OCI-LY7 (cell line): ENCODE measurements around the gene CPNE7. TPM values are rescaled to one million over a fixed set of nuclear protein-coding genes. Genes with fewer than 3 reads are reported as not detected.
"Not testable (repeated sequence)": the region's sequence is repeated elsewhere in the genome, so short reads cannot be mapped to it uniquely, and the experiment has no call there.

Experiments
- BruUV-seq: library from RNA; stranded (reverse); fragments of 400-500 nt; replicated peaks from 2 replicates; lab custom pipeline; 2021; lab: Mats Ljungman, UMichigan
- CTCF ChIA-PET: fragments of 300-600 bp; sonication (Branson Sonifier 250); formaldehyde crosslinking; loops from one replicate; lab custom pipeline; 2022; ENCODE audit warnings: antibody characterized with exemption; ENCODE audit not compliant: unreplicated experiment; lab: Charles Lee
- POLR2A ChIA-PET: fragments of 300-600 bp; sonication (Branson Sonifier 250); formaldehyde crosslinking; loops from one replicate; lab custom pipeline; 2022; ENCODE audit warnings: antibody characterized with exemption; lab: Charles Lee
- DNase-seq: peaks from one replicate; pipeline ENCODE4 v3.0.0-alpha.2; 2015; ENCODE audit warnings: low spot score
- H2AFZ ChIP-seq: fragments of 200-600 bp; sonication (generic), shearing (Covaris generic); 2 replicates; pipeline ENCODE4 v1.6.1; 2014; ENCODE audit warnings: mild to moderate bottlenecking, antibody characterized with exemption, low read length, moderate library complexity
- H3K27ac ChIP-seq: fragments of 200-600 bp; sonication (generic); 2 replicates; pipeline ENCODE4 v1.5.1; 2014; ENCODE audit warnings: mixed run types, low read depth, mild to moderate bottlenecking, moderate library complexity, low read length, inconsistent platforms; ENCODE audit not compliant: poor library complexity, severe bottlenecking
- H3K36me3 ChIP-seq: fragments of 200-600 bp; sonication (generic); 2 replicates; pipeline ENCODE4 v1.6.1; 2014; ENCODE audit warnings: mild to moderate bottlenecking, antibody characterized with exemption, low read length, moderate library complexity, mixed read lengths; ENCODE audit not compliant: insufficient read depth
- H3K4me1 ChIP-seq: fragments of 200-600 bp; sonication (generic); 2 replicates; pipeline ENCODE4 v1.5.1; 2014; ENCODE audit warnings: mild to moderate bottlenecking, low read length; ENCODE audit not compliant: insufficient read depth, poor library complexity, severe bottlenecking
- H3K4me2 ChIP-seq: fragments of 200-600 bp; sonication (generic); 2 replicates; pipeline ENCODE4 v1.6.1; 2014; ENCODE audit warnings: mild to moderate bottlenecking, low read length
- H3K4me3 ChIP-seq: fragments of 200-600 bp; sonication (generic); 2 replicates; pipeline ENCODE4 v1.5.1; 2014; ENCODE audit warnings: mild to moderate bottlenecking, low read depth, low read length; ENCODE audit not compliant: poor library complexity, severe bottlenecking
- H3K79me2 ChIP-seq: fragments of 200-600 bp; sonication (generic); 2 replicates; pipeline ENCODE4 v1.6.1; 2016; ENCODE audit warnings: low read depth, mild to moderate bottlenecking, low read length, moderate library complexity, mixed read lengths; ENCODE audit not compliant: insufficient read depth
- H3K9me2 ChIP-seq: fragments of 200-600 bp; sonication (generic); 2 replicates; pipeline ENCODE4 v1.6.1; 2016; ENCODE audit warnings: mild to moderate bottlenecking, low read length, mixed read lengths; ENCODE audit not compliant: insufficient read depth
- H3K9me3 ChIP-seq: fragments of 200-600 bp; sonication (generic); 2 replicates; pipeline ENCODE4 v1.6.1; 2014; ENCODE audit warnings: mild to moderate bottlenecking, mixed run types, low read length, mixed read lengths
- H4K20me1 ChIP-seq: fragments of 200-600 bp; sonication (generic); 2 replicates; pipeline ENCODE4 v1.6.1; 2014; ENCODE audit warnings: mild to moderate bottlenecking, antibody characterized with exemption, low read length, moderate library complexity, mixed read lengths; ENCODE audit not compliant: insufficient read depth
- EZH2phosphoT487 ChIP-seq: fragments of 200-600 bp; sonication (generic); IDR thresholded peaks from 2 replicates; pipeline ENCODE4 v1.6.1; 2018; ENCODE audit warnings: low read depth, borderline replicate concordance, mild to moderate bottlenecking, mixed run types, antibody characterized with exemption, low read length, moderate library complexity, mixed read lengths
- intact Hi-C: fragments of 100-400 bp; cut with micrococcal nuclease; formaldehyde crosslinking; loops from one replicate; pipeline ENCODE4 v1.10.0; 2022; ENCODE audit not compliant: unreplicated experiment
- total RNA-seq, 2 experiments: library from RNA; depleted of rRNA in 1 of 2; stranded (reverse); fragments of >200 nt in 1 of 2; shearing (Covaris generic) in 1 of 2; gene quantifications; 2 replicates each; pipeline ENCODE4 v1.2.3, GENCODE V29; 2014 to 2022
- TF ChIP-seq, protein P1 (sequence below): fragments of 200-600 bp; sonication (generic); conservative IDR thresholded peaks from 2 replicates; pipeline ENCODE4 v1.5.1; 2014; ENCODE audit warnings: mild to moderate bottlenecking, antibody characterized with exemption, low read length, moderate library complexity, mixed read lengths

Gene CPNE7
- total RNA-seq, 2 experiments from 2014 or later: not detected

DNA sequence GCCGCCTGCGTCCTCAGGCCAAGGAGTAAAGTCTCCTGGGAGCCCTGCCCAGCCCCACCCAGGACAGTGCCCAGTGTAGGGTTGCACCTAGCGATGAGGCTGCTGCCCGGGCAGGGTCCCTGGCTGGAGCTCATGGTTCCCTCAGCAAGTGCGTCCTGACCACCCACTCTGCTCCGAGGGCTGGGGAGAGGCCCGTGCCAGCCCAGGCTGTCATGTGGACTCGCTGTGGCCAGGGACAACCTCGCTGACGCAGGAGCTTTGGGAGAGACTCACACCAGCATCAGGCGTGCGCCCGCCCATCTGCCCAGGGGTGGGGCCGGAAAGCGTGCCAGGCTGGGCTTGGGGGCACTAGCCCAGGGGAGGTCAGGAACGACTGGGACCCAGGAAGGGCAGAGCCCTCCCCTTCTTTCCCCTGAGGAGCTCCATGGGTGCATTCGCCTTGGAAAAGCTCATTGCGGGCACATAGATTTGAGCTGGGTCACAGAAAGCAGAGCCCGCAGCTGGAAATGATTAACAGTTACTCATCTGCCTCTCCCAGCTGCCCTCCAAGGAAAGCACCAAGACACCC lies 57.6 kb downstream of the CPNE7 start:
- H3K4me2 ChIP-seq: no peak overlapping the region
- H3K27ac ChIP-seq: no peak overlapping the region

GRCh38 chr16:89634463-89635385 lies 59.2 kb downstream of the CPNE7 start:
- intact Hi-C loops, CTCF ChIA-PET: not testable (repeated sequence)
- POLR2A ChIA-PET: interaction anchor here (0.6 kb wide), 2 partner anchors 24 to 284 kb away, joined by 4 to 5 read pairs; partner anchors contain the start of gene MC1R

More for the DNA sequence above, 57.6 kb downstream of the CPNE7 start:
- Histone ChIP-seq H3K9me3 (no peaks in the 10 kb centered on the region), H3K36me3 (no peaks in the 10 kb centered on the region), H2AFZ (no peak overlapping the region), H3K4me1 (no peaks in the 10 kb centered on the region), H3K4me3 (no peak overlapping the region), H3K79me2 (no peaks in the 10 kb centered on the region), H4K20me1 (no peaks in the 10 kb centered on the region), H3K9me2 (no peaks in the 10 kb centered on the region)
- TF ChIP-seq, protein P1, sequence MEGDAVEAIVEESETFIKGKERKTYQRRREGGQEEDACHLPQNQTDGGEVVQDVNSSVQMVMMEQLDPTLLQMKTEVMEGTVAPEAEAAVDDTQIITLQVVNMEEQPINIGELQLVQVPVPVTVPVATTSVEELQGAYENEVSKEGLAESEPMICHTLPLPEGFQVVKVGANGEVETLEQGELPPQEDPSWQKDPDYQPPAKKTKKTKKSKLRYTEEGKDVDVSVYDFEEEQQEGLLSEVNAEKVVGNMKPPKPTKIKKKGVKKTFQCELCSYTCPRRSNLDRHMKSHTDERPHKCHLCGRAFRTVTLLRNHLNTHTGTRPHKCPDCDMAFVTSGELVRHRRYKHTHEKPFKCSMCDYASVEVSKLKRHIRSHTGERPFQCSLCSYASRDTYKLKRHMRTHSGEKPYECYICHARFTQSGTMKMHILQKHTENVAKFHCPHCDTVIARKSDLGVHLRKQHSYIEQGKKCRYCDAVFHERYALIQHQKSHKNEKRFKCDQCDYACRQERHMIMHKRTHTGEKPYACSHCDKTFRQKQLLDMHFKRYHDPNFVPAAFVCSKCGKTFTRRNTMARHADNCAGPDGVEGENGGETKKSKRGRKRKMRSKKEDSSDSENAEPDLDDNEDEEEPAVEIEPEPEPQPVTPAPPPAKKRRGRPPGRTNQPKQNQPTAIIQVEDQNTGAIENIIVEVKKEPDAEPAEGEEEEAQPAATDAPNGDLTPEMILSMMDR: no peak
- no peak for TF ChIP-seq EZH2phosphoT487
- POLR2A ChIA-PET: interaction anchor here (0.7 kb wide), 1 partner anchor 94 kb away, joined by 3 read pairs; no protein-coding TSS in a partner anchor
- no TSS peak for BruUV-seq
- DNase-seq: no peak
- CTCF ChIA-PET: no interaction called here
- intact Hi-C loops: no loop called here

DNA sequence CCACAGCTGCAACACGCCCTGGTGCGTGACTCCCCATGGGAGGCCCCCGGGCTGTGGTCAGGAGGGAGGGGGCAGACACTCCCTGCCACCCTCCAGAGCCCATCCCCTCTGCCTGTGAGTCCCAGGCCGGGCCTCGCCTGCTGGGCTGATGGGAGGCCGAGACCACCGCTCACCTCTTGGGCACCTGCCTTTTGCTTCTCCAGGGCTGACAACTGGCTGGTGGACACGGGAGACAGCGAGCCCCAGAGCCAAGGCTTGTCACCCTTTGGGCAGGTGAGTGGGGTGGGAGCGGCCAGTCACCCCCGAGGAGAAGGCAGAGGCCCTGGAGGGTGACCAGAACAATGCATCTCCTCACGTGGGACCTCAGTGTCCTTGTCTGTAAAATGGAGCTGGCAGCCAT lies 61.1 kb downstream of the CPNE7 start:
- BruUV-seq: no TSS peak

More at GRCh38 chr16:89634463-89635385, 59.2 kb downstream of the CPNE7 start:
- not testable (repeated sequence) for H4K20me1 ChIP-seq, H3K79me2 ChIP-seq, BruUV-seq, H3K36me3 ChIP-seq, H3K27ac ChIP-seq, H3K9me3 ChIP-seq, H3K4me1 ChIP-seq, DNase-seq, H3K4me3 ChIP-seq, H2AFZ ChIP-seq, H3K9me2 ChIP-seq, H3K4me2 ChIP-seq

More for the DNA sequence above, 61.1 kb downstream of the CPNE7 start:
- no peak overlapping the region for H3K27ac ChIP-seq
- H3K9me2 ChIP-seq: no peaks in the 10 kb centered on the region
- no peaks in the 10 kb centered on the region for H3K79me2 ChIP-seq
- H2AFZ ChIP-seq: no peak overlapping the region
- no peaks in the 10 kb centered on the region for H3K36me3 ChIP-seq
- no peaks in the 10 kb centered on the region for H3K9me3 ChIP-seq
- no peak overlapping the region for H3K4me2 ChIP-seq
- TF ChIP-seq, protein P1: no peak
- no peak for TF ChIP-seq EZH2phosphoT487
- no peak overlapping the region for H3K4me3 ChIP-seq
- no peaks in the 10 kb centered on the region for H3K4me1 ChIP-seq
- ChIA-PET POLR2A (no interaction called here), CTCF (no interaction called here)
- H4K20me1 ChIP-seq: no peaks in the 10 kb centered on the region
- intact Hi-C loops: no loop called here
- DNase-seq: no peak
